B cell (primary cell): Measurements from ENCODE around the gene CLEC2L. TPM values are rescaled to one million over a fixed set of nuclear protein-coding genes. Genes with fewer than 3 reads are reported as not detected.

Experiments used
- ATAC-seq: fragments of 200-7000 bp; cut with Tn5 transposase; one replicate; pipeline ENCODE4 v1.10.0; 2021; ENCODE audit warnings: low read depth, mild to moderate bottlenecking, moderate number of reproducible peaks, moderate library complexity
- CTCF ChIA-PET: fragments of 350-600 bp; sonication (Branson Sonifier 250); formaldehyde crosslinking; loops from one replicate; lab custom pipeline; 2021; ENCODE audit warnings: antibody characterized with exemption, inconsistent platforms; lab: Charles Lee
- POLR2A ChIA-PET: fragments of 350-600 bp; sonication (Branson Sonifier 250); formaldehyde crosslinking; loops from one replicate; lab custom pipeline; 2021; ENCODE audit warnings: antibody characterized with exemption; lab: Charles Lee
- DNase-seq: peaks from one replicate; pipeline ENCODE4 v3.0.0; 2013
- H2AFZ ChIP-seq: 2 replicates; pipeline ENCODE4 v1.6.1; 2012; ENCODE audit warnings: mild to moderate bottlenecking, low read depth, low read length; ENCODE audit not compliant: insufficient read depth, poor library complexity, severe bottlenecking
- H3K27ac ChIP-seq, 2 donors: 1 replicate in 1 of 2; 2 replicates in 1 of 2; pipeline ENCODE4 v1.5.1; 2012 to 2013; ENCODE audit warnings: low read length in 2 of 2, mild to moderate bottlenecking in 2 of 2, moderate library complexity in 1 of 2
- H3K27me3 ChIP-seq, 4 experiments: fragments of 200-600 bp in 1 of 4; sonication (generic) in 1 of 4; replicated peaks in 1 of 4; 1 replicate in 2 of 4; 2 replicates in 2 of 4; pipeline versions ENCODE4 v1.6.1 to v1.7.0; 2013 to 2016; ENCODE audit warnings: low read length in 3 of 4, mild to moderate bottlenecking in 2 of 4, mixed read lengths in 1 of 4, moderate library complexity in 1 of 4; ENCODE audit not compliant: insufficient read depth in 4 of 4, control insufficient read depth in 3 of 4; ENCODE audit errors: control extremely low read depth in 1 of 4
- H3K36me3 ChIP-seq, 2 experiments: replicated peaks in 1 of 2; 1 replicate in 1 of 2; 2 replicates in 1 of 2; pipeline versions ENCODE4 v1.6.1 to v1.7.1; 2013; ENCODE audit warnings: low read length in 1 of 2; ENCODE audit not compliant: insufficient read depth in 2 of 2, control insufficient read depth in 1 of 2; ENCODE audit errors: control extremely low read depth in 1 of 2, extremely low read depth in 1 of 2
- H3K4me1 ChIP-seq, 2 donors: fragments of 200-600 bp in 1 of 2; sonication (generic) in 1 of 2; 1 replicate in 1 of 2; 2 replicates in 1 of 2; pipeline versions ENCODE4 v1.5.1 to v1.6.1; 2013 to 2017; ENCODE audit warnings: low read length in 2 of 2; ENCODE audit not compliant: control insufficient read depth in 2 of 2, insufficient read depth in 2 of 2
- H3K4me2 ChIP-seq: replicated peaks from 2 replicates; pipeline ENCODE3; 2012; ENCODE audit warnings: mild to moderate bottlenecking, low read depth, low read length; ENCODE audit not compliant: poor library complexity, severe bottlenecking
- H3K4me3 ChIP-seq, 5 experiments: fragments of 200-600 bp in 1 of 5; sonication (generic) in 1 of 5; 1 replicate in 3 of 5; 2 replicates in 2 of 5; pipeline versions ENCODE4 v1.5.1 to v1.7.0; 2011 to 2016; ENCODE audit warnings: low read length in 4 of 5, mild to moderate bottlenecking in 4 of 5, low read depth in 2 of 5, control low read depth in 1 of 5, moderate library complexity in 1 of 5; ENCODE audit not compliant: insufficient read depth in 1 of 5; ENCODE audit errors: control extremely low read depth in 1 of 5, extremely low read depth in 1 of 5
- H3K79me2 ChIP-seq: fragments of 200-600 bp; sonication (generic); one replicate; pipeline ENCODE4 v1.6.0; 2016; ENCODE audit warnings: low read length; ENCODE audit not compliant: control insufficient read depth, insufficient read depth
- H3K9ac ChIP-seq: fragments of 200-600 bp; sonication (generic); 2 replicates; pipeline ENCODE4 v1.6.1; 2017; ENCODE audit warnings: mild to moderate bottlenecking, low read length, moderate library complexity
- H3K9me3 ChIP-seq, 3 donors: one replicate each; pipeline versions ENCODE4 v1.6.1 to v1.7.1; 2013; ENCODE audit warnings: low read length in 2 of 3; ENCODE audit not compliant: control insufficient read depth in 2 of 3, insufficient read depth in 1 of 3; ENCODE audit errors: control extremely low read depth in 1 of 3
- H4K20me1 ChIP-seq: 2 replicates; pipeline ENCODE4 v1.6.0; 2012; ENCODE audit warnings: mild to moderate bottlenecking, low read length; ENCODE audit not compliant: insufficient read depth, control insufficient read depth, poor library complexity, severe bottlenecking
- H3K27ac Mint-ChIP-seq: one replicate; pipeline ENCODE4 v1.8.0; 2021; ENCODE audit warnings: mixed read lengths
- H3K27me3 Mint-ChIP-seq: one replicate; pipeline ENCODE4 v1.8.0; 2021; ENCODE audit warnings: mixed read lengths
- H3K4me1 Mint-ChIP-seq: one replicate; pipeline ENCODE4 v1.8.0; 2021; ENCODE audit warnings: mixed read lengths
- H3K4me3 Mint-ChIP-seq: one replicate; pipeline ENCODE4 v1.8.0; 2021; ENCODE audit warnings: mixed read lengths
- H3K9me3 Mint-ChIP-seq: one replicate; pipeline ENCODE4 v1.8.0; 2022; ENCODE audit warnings: mixed read lengths; ENCODE audit not compliant: insufficient read depth
- EZH2 ChIP-seq: IDR thresholded peaks from 2 replicates; pipeline ENCODE4 v1.6.1; 2012; ENCODE audit warnings: borderline replicate concordance, low read depth, mild to moderate bottlenecking, moderate library complexity, low read length; ENCODE audit not compliant: insufficient read depth, poor library complexity, severe bottlenecking
- WGBS: methylation state at CpG from one replicate; pipeline ENCODE4 v1.1.5; 2013; ENCODE audit warnings: missing lambda C conversion rate; ENCODE audit not compliant: insufficient coverage; 5-methylcytosine and 5-hydroxymethylcytosine counted together
- intact Hi-C: fragments of 100-400 bp; cut with micrococcal nuclease; formaldehyde crosslinking; loops from one replicate; pipeline ENCODE4 v1.10.0; 2022
- polyA plus RNA-seq: library from polyadenylated mRNA; depleted of rRNA; stranded (reverse); fragments of >200 nt; gene quantifications from 2 replicates; pipeline ENCODE4 v1.2.3, GENCODE V29; 2012
- total RNA-seq, 2 donors: library from RNA; stranded (reverse); fragments of 120-200 nt in 1 of 2; gene quantifications; 1 replicate in 1 of 2; 2 replicates in 1 of 2; pipeline versions ENCODE4 v1.2.3 to v1.2.4, GENCODE V29; 2013 to 2022
- TF ChIP-seq, protein P1 (sequence below): fragments of 200-600 bp; IDR thresholded peaks from one replicate; pipeline ENCODE4 v1.8.0; 2022; ENCODE audit warnings: antibody characterized with exemption, mild to moderate bottlenecking

The CLEC2L gene
- total and polyA plus RNA-seq, 2 donors (not counting 1 experiment from before 2014, with no cell fraction given): not detected

- peaks cover 0 to 8% (median 0%) of the 10 kb centered on the region in 3 donors for H3K9me3 ChIP-seq
- no peak overlapping the region for H3K4me3 ChIP-seq
- no peak overlapping the region for H3K27ac ChIP-seq
- CTCF ChIA-PET: no interaction called here
- Mint-ChIP-seq H3K27me3 (peaks cover 54% of the 10 kb centered on the region), H3K9me3 (no peaks in the 10 kb centered on the region), H3K27ac (no peak overlapping the region), H3K4me3 (no peak overlapping the region), H3K4me1 (peaks cover 3% of the 10 kb centered on the region)
- H2AFZ ChIP-seq: no peak overlapping the region
- POLR2A ChIA-PET: no interaction called here
- TF ChIP-seq, protein P1, sequence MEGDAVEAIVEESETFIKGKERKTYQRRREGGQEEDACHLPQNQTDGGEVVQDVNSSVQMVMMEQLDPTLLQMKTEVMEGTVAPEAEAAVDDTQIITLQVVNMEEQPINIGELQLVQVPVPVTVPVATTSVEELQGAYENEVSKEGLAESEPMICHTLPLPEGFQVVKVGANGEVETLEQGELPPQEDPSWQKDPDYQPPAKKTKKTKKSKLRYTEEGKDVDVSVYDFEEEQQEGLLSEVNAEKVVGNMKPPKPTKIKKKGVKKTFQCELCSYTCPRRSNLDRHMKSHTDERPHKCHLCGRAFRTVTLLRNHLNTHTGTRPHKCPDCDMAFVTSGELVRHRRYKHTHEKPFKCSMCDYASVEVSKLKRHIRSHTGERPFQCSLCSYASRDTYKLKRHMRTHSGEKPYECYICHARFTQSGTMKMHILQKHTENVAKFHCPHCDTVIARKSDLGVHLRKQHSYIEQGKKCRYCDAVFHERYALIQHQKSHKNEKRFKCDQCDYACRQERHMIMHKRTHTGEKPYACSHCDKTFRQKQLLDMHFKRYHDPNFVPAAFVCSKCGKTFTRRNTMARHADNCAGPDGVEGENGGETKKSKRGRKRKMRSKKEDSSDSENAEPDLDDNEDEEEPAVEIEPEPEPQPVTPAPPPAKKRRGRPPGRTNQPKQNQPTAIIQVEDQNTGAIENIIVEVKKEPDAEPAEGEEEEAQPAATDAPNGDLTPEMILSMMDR: no peak
- no peak for TF ChIP-seq EZH2
- peaks cover 0 to 34% (median 4%) of the 10 kb centered on the region in 4 experiments for H3K27me3 ChIP-seq
- no peak overlapping the region for H3K9ac ChIP-seq
- no peaks in the 10 kb centered on the region for H3K79me2 ChIP-seq
- no peak overlapping the region for H3K4me2 ChIP-seq
- H3K4me1 ChIP-seq: peaks cover 0 to 4% of the 10 kb centered on the region in 2 donors
- H3K36me3 ChIP-seq: no peaks in the 10 kb centered on the region
- DNase-seq (no peak), ATAC-seq (no peak)
- intact Hi-C loops: no loop called here
- 90% methylated on average over 2 of the region's 8 CpGs for WGBS
- H4K20me1 ChIP-seq: no peaks in the 10 kb centered on the region
These were observed 3.4 kb downstream of the CLEC2L start for GRCh38 chr7:139526578-139527544.

DNA sequence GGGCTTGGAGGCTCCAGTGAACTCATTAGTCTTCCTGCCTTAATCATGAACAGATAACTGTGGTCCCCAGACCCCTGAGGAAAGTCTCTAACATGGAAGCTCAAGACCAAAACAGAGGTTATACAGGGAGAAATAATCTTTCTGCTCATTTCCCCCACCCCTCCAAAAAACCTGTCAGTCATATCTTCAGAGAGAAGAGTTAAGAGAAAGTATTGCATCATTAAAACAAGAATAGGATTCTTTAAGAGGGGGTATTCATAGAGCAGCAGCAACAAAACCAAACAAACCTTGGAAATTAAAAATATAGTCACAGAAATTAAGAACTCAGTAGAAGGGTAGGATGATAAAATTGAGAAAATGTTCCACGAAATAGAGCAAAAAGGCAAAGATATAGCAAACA lies 7.6 kb downstream of the CLEC2L start:
- DNase-seq (no peak), ATAC-seq (no peak)
- Mint-ChIP-seq H3K4me3 (no peak overlapping the region), H3K27me3 (peaks cover 43% of the 10 kb centered on the region), H3K4me1 (no peaks in the 10 kb centered on the region), H3K27ac (no peak overlapping the region), H3K9me3 (no peaks in the 10 kb centered on the region)
- WGBS: no CpG with 5 or more reads among the region's 1 CpG
- Histone ChIP-seq H3K36me3 (no peaks in the 10 kb centered on the region), H3K27me3 (peaks cover 0 to 13% (median 1%) of the 10 kb centered on the region in 4 experiments), H3K4me2 (no peak overlapping the region), H2AFZ (no peak overlapping the region), H3K4me1 (no peaks in the 10 kb centered on the region), H3K9ac (no peak overlapping the region), H3K4me3 (no peak overlapping the region), H3K9me3 (no peaks in the 10 kb centered on the region), H4K20me1 (no peaks in the 10 kb centered on the region), H3K27ac (no peak overlapping the region), H3K79me2 (no peaks in the 10 kb centered on the region)
- intact Hi-C loops: no loop called here
- TF ChIP-seq, protein P1: no peak
- TF ChIP-seq EZH2: no peak
- ChIA-PET POLR2A (interaction anchor here (0.6 kb wide), 1 partner anchor 33 kb away, joined by 6 read pairs; no protein-coding TSS in a partner anchor), CTCF (no interaction called here)
